Measurements from ENCODE around the gene CREB5.
"Not testable (repeated sequence)": the region's sequence is repeated elsewhere in the genome, so short reads cannot be mapped to it uniquely, and the experiment has no call there.

- TF ChIP-seq, protein P1, sequence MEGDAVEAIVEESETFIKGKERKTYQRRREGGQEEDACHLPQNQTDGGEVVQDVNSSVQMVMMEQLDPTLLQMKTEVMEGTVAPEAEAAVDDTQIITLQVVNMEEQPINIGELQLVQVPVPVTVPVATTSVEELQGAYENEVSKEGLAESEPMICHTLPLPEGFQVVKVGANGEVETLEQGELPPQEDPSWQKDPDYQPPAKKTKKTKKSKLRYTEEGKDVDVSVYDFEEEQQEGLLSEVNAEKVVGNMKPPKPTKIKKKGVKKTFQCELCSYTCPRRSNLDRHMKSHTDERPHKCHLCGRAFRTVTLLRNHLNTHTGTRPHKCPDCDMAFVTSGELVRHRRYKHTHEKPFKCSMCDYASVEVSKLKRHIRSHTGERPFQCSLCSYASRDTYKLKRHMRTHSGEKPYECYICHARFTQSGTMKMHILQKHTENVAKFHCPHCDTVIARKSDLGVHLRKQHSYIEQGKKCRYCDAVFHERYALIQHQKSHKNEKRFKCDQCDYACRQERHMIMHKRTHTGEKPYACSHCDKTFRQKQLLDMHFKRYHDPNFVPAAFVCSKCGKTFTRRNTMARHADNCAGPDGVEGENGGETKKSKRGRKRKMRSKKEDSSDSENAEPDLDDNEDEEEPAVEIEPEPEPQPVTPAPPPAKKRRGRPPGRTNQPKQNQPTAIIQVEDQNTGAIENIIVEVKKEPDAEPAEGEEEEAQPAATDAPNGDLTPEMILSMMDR (IDR thresholded peaks at IDR 0.05): not testable (repeated sequence)
- not testable (repeated sequence) for TF ChIP-seq POLR2A (IDR thresholded peaks at IDR 0.05)
These were observed 373.8 kb downstream of the CREB5 start for GRCh38 chr7:28786156-28786555.
